IMR-90 (cell line): ENCODE measurements around the gene FAM200C.

ENCODE experiments used
- CEBPB ChIP-seq: IDR thresholded peaks from 2 replicates; pipeline ENCODE4 v1.6.1; 2012; ENCODE audit warnings: low read depth, low read length, improper control_type of control experiment
- CTCF ChIP-seq: conservative IDR thresholded peaks from 2 replicates; pipeline ENCODE4 v1.5.1; 2012; ENCODE audit warnings: mild to moderate bottlenecking, low read depth, low read length, improper control_type of control experiment
- MAZ ChIP-seq: IDR thresholded peaks from 2 replicates; pipeline ENCODE4 v1.6.1; 2012; ENCODE audit warnings: low read depth, mild to moderate bottlenecking, low read length, improper control_type of control experiment, moderate library complexity, borderline replicate concordance
- NFE2L2 ChIP-seq: fragments of 150-350 bp; IDR thresholded peaks from 2 replicates; pipeline ENCODE4 v1.6.1; 2016; ENCODE audit warnings: low read depth, mild to moderate bottlenecking, low read length
- POLR2A ChIP-seq: IDR thresholded peaks from 2 replicates; pipeline ENCODE4 v1.6.1; 2012; ENCODE audit warnings: mild to moderate bottlenecking, low read depth, low read length
- RAD21 ChIP-seq: IDR thresholded peaks from 2 replicates; pipeline ENCODE4 v1.6.1; 2012; ENCODE audit warnings: low read length, improper control_type of control experiment
- RCOR1 ChIP-seq: IDR thresholded peaks from 2 replicates; pipeline ENCODE4 v1.6.1; 2012; ENCODE audit warnings: mild to moderate bottlenecking, low read length, improper control_type of control experiment; ENCODE audit not compliant: insufficient replicate concordance
- RFX5 ChIP-seq: IDR thresholded peaks from 2 replicates; pipeline ENCODE4 v1.8.0; 2012; ENCODE audit warnings: low read depth, mild to moderate bottlenecking, low read length, moderate library complexity
- USF2 ChIP-seq: fragments of 150-350 bp; IDR thresholded peaks from 2 replicates; pipeline ENCODE4 v1.6.1; 2017; ENCODE audit warnings: mild to moderate bottlenecking, antibody characterized with exemption, low read length, low read depth

- TF ChIP-seq CTCF (no peak), CEBPB (no peak), USF2 (no peak), RAD21 (no peak), POLR2A (no peak), NFE2L2 (no peak), RCOR1 (no peak), RFX5 (no peak), MAZ (no peak)
Measured at GRCh38 chr5:160349249-160349934, 50.5 kb downstream of the FAM200C start.
